SU-DHL-6 (cell line): Measurements from ENCODE around the gene RFFL.

Experiments used
- H2AFZ ChIP-seq: fragments of 200-600 bp; sonication (generic); 2 replicates; pipeline ENCODE4 v1.6.1; 2014; ENCODE audit warnings: low read depth, mild to moderate bottlenecking, moderate library complexity, mixed read lengths, antibody characterized with exemption, low read length; ENCODE audit not compliant: severe bottlenecking
- H3F3A ChIP-seq: fragments of 200-600 bp; shearing (Covaris generic); 2 replicates; pipeline ENCODE4 v1.6.0; 2016; ENCODE audit warnings: antibody characterized with exemption, mild to moderate bottlenecking; ENCODE audit not compliant: insufficient read depth
- H3K27ac ChIP-seq: fragments of 200-600 bp; sonication (generic); 2 replicates; pipeline ENCODE4 v1.5.1; 2016; ENCODE audit warnings: low read depth, mild to moderate bottlenecking, low read length, moderate library complexity, mixed read lengths
- H3K27me3 ChIP-seq: fragments of 200-600 bp; sonication (generic), shearing (Covaris generic); 2 replicates; pipeline ENCODE4 v1.6.0; 2014; ENCODE audit warnings: mild to moderate bottlenecking, low read length
- H3K36me3 ChIP-seq: fragments of 200-600 bp; sonication (generic); 2 replicates; pipeline ENCODE4 v1.6.1; 2014; ENCODE audit warnings: mild to moderate bottlenecking, low read length, mixed read lengths
- H3K4me2 ChIP-seq: fragments of 300-600, 200-600 bp; shearing (Covaris generic), sonication (generic); 2 replicates; pipeline ENCODE4 v1.6.0; 2014; ENCODE audit warnings: low read length, low read depth, mild to moderate bottlenecking; ENCODE audit not compliant: poor library complexity, severe bottlenecking
- H3K4me3 ChIP-seq: fragments of 200-600 bp; sonication (generic); 2 replicates; pipeline ENCODE4 v1.5.1; 2014; ENCODE audit warnings: antibody characterized with exemption, low read length, mild to moderate bottlenecking, mixed read lengths; ENCODE audit not compliant: insufficient read depth, poor library complexity, severe bottlenecking
- H3K79me2 ChIP-seq: fragments of 200-600 bp; sonication (generic); 2 replicates; pipeline ENCODE4 v1.6.1; 2014; ENCODE audit warnings: mild to moderate bottlenecking, low read length, moderate library complexity; ENCODE audit not compliant: insufficient read depth
- H3K9ac ChIP-seq: fragments of 200-600 bp; sonication (generic); 2 replicates; pipeline ENCODE4 v1.7.0; 2014; ENCODE audit warnings: mild to moderate bottlenecking, low read length
- H3K9me2 ChIP-seq: fragments of 200-600 bp; sonication (generic); replicated peaks from 2 replicates; pipeline ENCODE4 v1.6.1; 2014; ENCODE audit warnings: low read length; ENCODE audit not compliant: insufficient read depth
- H3K9me3 ChIP-seq: fragments of 200-600 bp; sonication (generic); 2 replicates; pipeline ENCODE4 v1.6.1; 2014; ENCODE audit warnings: low read length, mixed read lengths; ENCODE audit not compliant: insufficient read depth
- H4K20me1 ChIP-seq: fragments of 200-600 bp; sonication (generic); 2 replicates; pipeline ENCODE4 v1.6.1; 2014; ENCODE audit warnings: low read depth, mild to moderate bottlenecking, antibody characterized with exemption, low read length, moderate library complexity, mixed read lengths
- EZH2phosphoT487 ChIP-seq: fragments of 200-600 bp; sonication (generic), shearing (Covaris generic); conservative IDR thresholded peaks from 2 replicates; pipeline ENCODE4 v1.6.1; 2018; ENCODE audit warnings: mild to moderate bottlenecking, antibody characterized with exemption, low read length, moderate library complexity, mixed read lengths
- TF ChIP-seq, protein P1 (sequence below): fragments of 200-600 bp; sonication (generic); IDR thresholded peaks from one replicate; pipeline ENCODE4 v1.5.1; 2017; ENCODE audit warnings: antibody characterized with exemption, mild to moderate bottlenecking, low read length, moderate library complexity; ENCODE audit not compliant: insufficient read depth, poor library complexity, severe bottlenecking

The RFFL gene

DNA sequence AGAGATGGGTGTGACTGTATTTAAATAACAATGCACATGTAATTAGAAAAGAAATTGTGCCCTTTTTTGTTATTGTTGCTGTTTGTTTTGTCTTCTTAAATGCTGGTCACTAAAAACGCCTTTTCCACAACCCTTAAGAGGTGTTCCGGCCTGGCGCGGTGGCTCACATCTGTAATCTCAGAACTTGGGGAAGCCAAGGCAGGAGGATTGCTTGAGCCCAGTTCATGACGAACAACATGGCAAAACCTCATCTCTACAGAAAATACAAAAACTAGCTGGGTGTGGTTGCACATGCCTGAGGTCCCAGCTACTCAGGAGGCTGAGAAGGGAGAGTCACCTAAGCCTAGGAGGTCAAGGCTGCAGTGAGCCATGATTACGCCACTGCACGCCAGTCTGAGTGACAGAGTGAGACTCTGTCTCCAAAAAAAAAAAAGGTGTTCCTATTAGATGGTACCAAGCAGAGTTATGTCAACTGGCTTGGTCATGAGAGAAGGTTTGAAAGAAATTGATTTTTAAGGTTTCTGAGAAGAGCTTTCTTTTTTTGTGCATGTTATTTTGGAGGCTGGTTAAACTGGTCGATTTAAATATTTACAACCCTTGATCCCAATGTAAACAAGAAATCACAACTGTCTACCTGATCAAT lies 23.5 kb upstream of the RFFL start:
- Histone ChIP-seq H3K4me2 (no peak overlapping the region), H2AFZ (no peak overlapping the region), H3K9ac (no peak overlapping the region), H3K4me3 (no peak overlapping the region), H3F3A (0 out of 2 replicates have a peak, but pooled peaks cover 5% of the 10 kb centered on the region), H4K20me1 (no peaks in the 10 kb centered on the region), H3K27me3 (no peaks in the 10 kb centered on the region), H3K36me3 (no peaks in the 10 kb centered on the region), H3K9me3 (no peaks in the 10 kb centered on the region), H3K79me2 (no peaks in the 10 kb centered on the region), H3K9me2 (no peaks in the 10 kb centered on the region), H3K27ac (no peak overlapping the region)
- no peak for TF ChIP-seq EZH2phosphoT487
- TF ChIP-seq, protein P1, sequence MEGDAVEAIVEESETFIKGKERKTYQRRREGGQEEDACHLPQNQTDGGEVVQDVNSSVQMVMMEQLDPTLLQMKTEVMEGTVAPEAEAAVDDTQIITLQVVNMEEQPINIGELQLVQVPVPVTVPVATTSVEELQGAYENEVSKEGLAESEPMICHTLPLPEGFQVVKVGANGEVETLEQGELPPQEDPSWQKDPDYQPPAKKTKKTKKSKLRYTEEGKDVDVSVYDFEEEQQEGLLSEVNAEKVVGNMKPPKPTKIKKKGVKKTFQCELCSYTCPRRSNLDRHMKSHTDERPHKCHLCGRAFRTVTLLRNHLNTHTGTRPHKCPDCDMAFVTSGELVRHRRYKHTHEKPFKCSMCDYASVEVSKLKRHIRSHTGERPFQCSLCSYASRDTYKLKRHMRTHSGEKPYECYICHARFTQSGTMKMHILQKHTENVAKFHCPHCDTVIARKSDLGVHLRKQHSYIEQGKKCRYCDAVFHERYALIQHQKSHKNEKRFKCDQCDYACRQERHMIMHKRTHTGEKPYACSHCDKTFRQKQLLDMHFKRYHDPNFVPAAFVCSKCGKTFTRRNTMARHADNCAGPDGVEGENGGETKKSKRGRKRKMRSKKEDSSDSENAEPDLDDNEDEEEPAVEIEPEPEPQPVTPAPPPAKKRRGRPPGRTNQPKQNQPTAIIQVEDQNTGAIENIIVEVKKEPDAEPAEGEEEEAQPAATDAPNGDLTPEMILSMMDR: no peak

DNA sequence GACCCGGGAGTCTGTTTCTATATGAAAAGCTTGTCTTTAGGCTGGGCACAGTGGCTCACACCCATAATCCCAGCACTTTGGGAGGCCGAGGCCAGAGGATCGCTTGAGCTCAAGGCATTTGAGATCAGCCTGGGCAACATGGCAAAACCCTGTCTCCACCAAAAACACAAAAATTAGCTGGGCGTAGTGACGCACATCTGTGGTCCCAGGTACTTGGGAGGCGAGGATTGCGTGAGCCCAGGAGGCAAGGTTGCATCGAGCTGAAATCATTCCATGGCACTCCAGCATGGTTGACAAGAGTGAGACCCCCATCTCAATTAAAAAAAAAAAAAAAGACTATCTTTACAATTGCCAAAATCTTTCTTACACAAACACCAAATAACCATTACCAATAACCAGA lies 22.7 kb upstream of the RFFL start:
- H3K27me3 ChIP-seq: no peaks in the 10 kb centered on the region
- no peaks in the 10 kb centered on the region for H4K20me1 ChIP-seq
- no peaks in the 10 kb centered on the region for H3K79me2 ChIP-seq
- no peak overlapping the region for H3K4me2 ChIP-seq
- no peak for TF ChIP-seq EZH2phosphoT487
- TF ChIP-seq, protein P1: no peak
- H3K27ac ChIP-seq: no peak overlapping the region
- H3K4me3 ChIP-seq: no peak overlapping the region
- H2AFZ ChIP-seq: no peak overlapping the region
- 0 out of 2 replicates have a peak, but pooled peaks cover 5% of the 10 kb centered on the region for H3F3A ChIP-seq
- no peak overlapping the region for H3K9ac ChIP-seq
- no peaks in the 10 kb centered on the region for H3K36me3 ChIP-seq
- H3K9me2 ChIP-seq: no peaks in the 10 kb centered on the region
- no peaks in the 10 kb centered on the region for H3K9me3 ChIP-seq

DNA sequence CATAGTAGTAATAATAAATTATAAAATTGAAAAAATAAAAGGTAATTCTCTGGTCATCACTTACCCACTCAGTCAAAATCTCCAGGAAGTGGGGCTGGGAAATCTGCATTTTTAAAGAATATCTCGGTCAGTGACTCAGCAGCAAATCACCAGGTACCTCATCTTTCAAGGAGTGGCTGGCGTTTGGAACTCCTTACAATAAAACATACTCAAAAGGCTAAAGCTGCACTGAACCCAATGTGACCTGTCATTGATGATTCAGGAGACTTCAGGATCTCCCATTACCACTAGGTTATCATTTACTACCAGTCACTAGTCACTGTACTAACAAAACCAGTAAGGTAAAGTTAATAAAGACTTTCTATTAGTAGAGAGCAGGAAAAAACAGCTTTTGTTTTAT lies 21.5 kb upstream of the RFFL start:
- Histone ChIP-seq H3K9ac (no peak overlapping the region), H3K27ac (no peak overlapping the region), H3K36me3 (no peaks in the 10 kb centered on the region), H3K4me3 (no peak overlapping the region), H3K27me3 (no peaks in the 10 kb centered on the region), H3F3A (0 out of 2 replicates have a peak, but pooled peaks cover 5% of the 10 kb centered on the region), H3K4me2 (no peak overlapping the region), H3K9me2 (no peaks in the 10 kb centered on the region), H2AFZ (no peak overlapping the region), H3K9me3 (no peaks in the 10 kb centered on the region), H4K20me1 (no peaks in the 10 kb centered on the region), H3K79me2 (no peaks in the 10 kb centered on the region)
- TF ChIP-seq, protein P1: no peak
- no peak for TF ChIP-seq EZH2phosphoT487
